ENCODE results near the gene RCC1. TPM values are rescaled to one million over a fixed set of nuclear protein-coding genes. Genes with fewer than 3 reads are reported as not detected.

Gene RCC1
- total RNA-seq, 1 experiment from 2014 or later: 103 TPM

- TF ChIP-seq, protein P1, sequence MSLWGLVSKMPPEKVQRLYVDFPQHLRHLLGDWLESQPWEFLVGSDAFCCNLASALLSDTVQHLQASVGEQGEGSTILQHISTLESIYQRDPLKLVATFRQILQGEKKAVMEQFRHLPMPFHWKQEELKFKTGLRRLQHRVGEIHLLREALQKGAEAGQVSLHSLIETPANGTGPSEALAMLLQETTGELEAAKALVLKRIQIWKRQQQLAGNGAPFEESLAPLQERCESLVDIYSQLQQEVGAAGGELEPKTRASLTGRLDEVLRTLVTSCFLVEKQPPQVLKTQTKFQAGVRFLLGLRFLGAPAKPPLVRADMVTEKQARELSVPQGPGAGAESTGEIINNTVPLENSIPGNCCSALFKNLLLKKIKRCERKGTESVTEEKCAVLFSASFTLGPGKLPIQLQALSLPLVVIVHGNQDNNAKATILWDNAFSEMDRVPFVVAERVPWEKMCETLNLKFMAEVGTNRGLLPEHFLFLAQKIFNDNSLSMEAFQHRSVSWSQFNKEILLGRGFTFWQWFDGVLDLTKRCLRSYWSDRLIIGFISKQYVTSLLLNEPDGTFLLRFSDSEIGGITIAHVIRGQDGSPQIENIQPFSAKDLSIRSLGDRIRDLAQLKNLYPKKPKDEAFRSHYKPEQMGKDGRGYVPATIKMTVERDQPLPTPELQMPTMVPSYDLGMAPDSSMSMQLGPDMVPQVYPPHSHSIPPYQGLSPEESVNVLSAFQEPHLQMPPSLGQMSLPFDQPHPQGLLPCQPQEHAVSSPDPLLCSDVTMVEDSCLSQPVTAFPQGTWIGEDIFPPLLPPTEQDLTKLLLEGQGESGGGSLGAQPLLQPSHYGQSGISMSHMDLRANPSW (CRISPR knock-in tag; conservative IDR thresholded peaks at IDR 0.05; ENCODE audit: low read depth): no peak
- 0 out of 2 replicates have a peak, but pooled peaks have one; percentile 13 for TF ChIP-seq MYBL2 (CRISPR knock-in tag; IDR thresholded peaks at IDR 0.05)
- TF ChIP-seq, protein P2, sequence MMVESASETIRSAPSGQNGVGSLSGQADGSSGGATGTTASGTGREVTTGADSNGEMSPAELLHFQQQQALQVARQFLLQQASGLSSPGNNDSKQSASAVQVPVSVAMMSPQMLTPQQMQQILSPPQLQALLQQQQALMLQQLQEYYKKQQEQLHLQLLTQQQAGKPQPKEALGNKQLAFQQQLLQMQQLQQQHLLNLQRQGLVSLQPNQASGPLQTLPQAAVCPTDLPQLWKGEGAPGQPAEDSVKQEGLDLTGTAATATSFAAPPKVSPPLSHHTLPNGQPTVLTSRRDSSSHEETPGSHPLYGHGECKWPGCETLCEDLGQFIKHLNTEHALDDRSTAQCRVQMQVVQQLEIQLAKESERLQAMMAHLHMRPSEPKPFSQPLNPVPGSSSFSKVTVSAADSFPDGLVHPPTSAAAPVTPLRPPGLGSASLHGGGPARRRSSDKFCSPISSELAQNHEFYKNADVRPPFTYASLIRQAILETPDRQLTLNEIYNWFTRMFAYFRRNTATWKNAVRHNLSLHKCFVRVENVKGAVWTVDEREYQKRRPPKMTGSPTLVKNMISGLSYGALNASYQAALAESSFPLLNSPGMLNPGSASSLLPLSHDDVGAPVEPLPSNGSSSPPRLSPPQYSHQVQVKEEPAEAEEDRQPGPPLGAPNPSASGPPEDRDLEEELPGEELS (CRISPR knock-in tag; IDR thresholded peaks at IDR 0.05): no peak
- TF ChIP-seq ZNF532 (CRISPR knock-in tag; IDR thresholded peaks at IDR 0.05; ENCODE audit: borderline replicate concordance): peak; percentile 97
- TF ChIP-seq E2F4 (CRISPR knock-in tag; IDR thresholded peaks at IDR 0.05; ENCODE audit: borderline replicate concordance, low read depth): no peak
- TF ChIP-seq GTF2I (CRISPR knock-in tag; conservative IDR thresholded peaks at IDR 0.05): 0 out of 2 replicates have a peak, but pooled peaks have one; percentile 30
- TF ChIP-seq KAT7 (CRISPR knock-in tag; IDR thresholded peaks at IDR 0.05; ENCODE audit: borderline replicate concordance): peak; percentile 60; the same call in 1 of the 2 replicates
- TF ChIP-seq, protein P3, sequence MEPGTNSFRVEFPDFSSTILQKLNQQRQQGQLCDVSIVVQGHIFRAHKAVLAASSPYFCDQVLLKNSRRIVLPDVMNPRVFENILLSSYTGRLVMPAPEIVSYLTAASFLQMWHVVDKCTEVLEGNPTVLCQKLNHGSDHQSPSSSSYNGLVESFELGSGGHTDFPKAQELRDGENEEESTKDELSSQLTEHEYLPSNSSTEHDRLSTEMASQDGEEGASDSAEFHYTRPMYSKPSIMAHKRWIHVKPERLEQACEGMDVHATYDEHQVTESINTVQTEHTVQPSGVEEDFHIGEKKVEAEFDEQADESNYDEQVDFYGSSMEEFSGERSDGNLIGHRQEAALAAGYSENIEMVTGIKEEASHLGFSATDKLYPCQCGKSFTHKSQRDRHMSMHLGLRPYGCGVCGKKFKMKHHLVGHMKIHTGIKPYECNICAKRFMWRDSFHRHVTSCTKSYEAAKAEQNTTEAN (CRISPR knock-in tag; IDR thresholded peaks at IDR 0.05): no peak
- no peak for TF ChIP-seq SP1 (CRISPR knock-in tag; conservative IDR thresholded peaks at IDR 0.05)
- no peak; the same call in 1 of the 2 replicates for TF ChIP-seq NFE2L1 (CRISPR knock-in tag; IDR thresholded peaks at IDR 0.05)
These were observed 4.6 kb downstream of the RCC1 start (continued) for GRCh38 chr1:28510273-28510969.

DNA sequence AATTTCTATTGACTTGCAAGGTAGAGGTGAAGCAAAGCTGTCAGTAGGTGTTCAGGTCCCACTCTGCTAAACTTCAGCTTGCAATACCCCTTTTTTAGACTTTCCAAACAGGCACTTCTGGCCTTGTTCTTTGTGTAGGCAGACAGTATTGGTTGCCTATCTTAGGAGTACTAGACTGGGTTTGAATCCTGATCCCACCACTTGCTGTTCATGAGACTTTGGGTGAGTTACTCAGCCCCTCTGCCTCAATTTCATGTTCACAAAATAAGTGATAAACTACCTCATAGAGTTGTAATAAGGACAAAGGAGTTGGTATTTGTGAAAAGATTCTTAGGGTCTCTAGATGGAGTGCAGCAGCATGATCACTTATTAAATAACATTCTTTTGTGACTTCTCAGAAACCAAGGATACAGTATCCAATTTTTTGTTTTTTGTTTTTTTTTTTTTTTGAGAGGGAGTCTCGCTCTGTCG is 5.2 kb downstream of the RCC1 start:
- Mint-ChIP-seq H3K27ac (peak overlapping the region; percentile 99), H3K36me3 (peaks cover 86% of the 10 kb centered on the region), H3K4me3 (peak overlapping the region; percentile 99), H3K4me1 (peaks cover 40% of the 10 kb centered on the region), H3K9me3 (no peaks in the 10 kb centered on the region), H3K27me3 (ENCODE audit: low read depth) (peaks cover 4% of the 10 kb centered on the region; the same call in 1 of the 2 replicates)
- DNase-seq (ENCODE audit: low spot score) (no peak), ATAC-seq (peak; percentile 2)
- CTCF ChIA-PET: interaction anchor here (0.7 to 1.5 kb wide), 2 partner anchors 80 to 92 kb away, joined by 3 to 5 read pairs; no protein-coding TSS in a partner anchor
- POLR2A ChIA-PET: interaction anchor here (0.6 to 3.4 kb wide), 8 partner anchors 40 to 273 kb away, joined by 3 to 19 read pairs (median 4); no protein-coding TSS in a partner anchor
- TF ChIP-seq, protein P4, sequence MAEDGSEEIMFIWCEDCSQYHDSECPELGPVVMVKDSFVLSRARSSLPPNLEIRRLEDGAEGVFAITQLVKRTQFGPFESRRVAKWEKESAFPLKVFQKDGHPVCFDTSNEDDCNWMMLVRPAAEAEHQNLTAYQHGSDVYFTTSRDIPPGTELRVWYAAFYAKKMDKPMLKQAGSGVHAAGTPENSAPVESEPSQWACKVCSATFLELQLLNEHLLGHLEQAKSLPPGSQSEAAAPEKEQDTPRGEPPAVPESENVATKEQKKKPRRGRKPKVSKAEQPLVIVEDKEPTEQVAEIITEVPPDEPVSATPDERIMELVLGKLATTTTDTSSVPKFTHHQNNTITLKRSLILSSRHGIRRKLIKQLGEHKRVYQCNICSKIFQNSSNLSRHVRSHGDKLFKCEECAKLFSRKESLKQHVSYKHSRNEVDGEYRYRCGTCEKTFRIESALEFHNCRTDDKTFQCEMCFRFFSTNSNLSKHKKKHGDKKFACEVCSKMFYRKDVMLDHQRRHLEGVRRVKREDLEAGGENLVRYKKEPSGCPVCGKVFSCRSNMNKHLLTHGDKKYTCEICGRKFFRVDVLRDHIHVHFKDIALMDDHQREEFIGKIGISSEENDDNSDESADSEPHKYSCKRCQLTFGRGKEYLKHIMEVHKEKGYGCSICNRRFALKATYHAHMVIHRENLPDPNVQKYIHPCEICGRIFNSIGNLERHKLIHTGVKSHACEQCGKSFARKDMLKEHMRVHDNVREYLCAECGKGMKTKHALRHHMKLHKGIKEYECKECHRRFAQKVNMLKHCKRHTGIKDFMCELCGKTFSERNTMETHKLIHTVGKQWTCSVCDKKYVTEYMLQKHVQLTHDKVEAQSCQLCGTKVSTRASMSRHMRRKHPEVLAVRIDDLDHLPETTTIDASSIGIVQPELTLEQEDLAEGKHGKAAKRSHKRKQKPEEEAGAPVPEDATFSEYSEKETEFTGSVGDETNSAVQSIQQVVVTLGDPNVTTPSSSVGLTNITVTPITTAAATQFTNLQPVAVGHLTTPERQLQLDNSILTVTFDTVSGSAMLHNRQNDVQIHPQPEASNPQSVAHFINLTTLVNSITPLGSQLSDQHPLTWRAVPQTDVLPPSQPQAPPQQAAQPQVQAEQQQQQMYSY (CRISPR knock-in tag; IDR thresholded peaks at IDR 0.05): no peak
- TF ChIP-seq ZNF532 (CRISPR knock-in tag; IDR thresholded peaks at IDR 0.05; ENCODE audit: borderline replicate concordance) (peak; percentile 99), MXD4 (CRISPR knock-in tag; IDR thresholded peaks at IDR 0.05; ENCODE audit: borderline replicate concordance) (peak; percentile 75; the same call in 1 of the 2 replicates), SOX15 (CRISPR knock-in tag; IDR thresholded peaks at IDR 0.05) (no peak)
